Subcutaneous preadipocyte (primary cell): Measurements from ENCODE around the gene EXOC3. TPM values are rescaled to one million over a fixed set of nuclear protein-coding genes. Genes with fewer than 3 reads are reported as not detected.

Experiments
- total RNA-seq: library from RNA; depleted of rRNA; stranded (reverse); fragments of >200 nt; gene quantifications from 2 replicates; pipeline ENCODE4 v1.2.3, GENCODE V29; 2012

EXOC3 gene
- 31.6 and 32.3 TPM in 2 replicates for total RNA-seq

GRCh38 chr5:442335-443238, at the start of gene EXOC3:
Gene EXOC3, plus strand, starts transcription at chr5:443176. Its CDS starts 3,030 bp downstream, at chr5:446206.

Other genes starting within 250 kb of the EXOC3 start
- gene CCDC127, start 225.0 kb upstream of the EXOC3 start, total RNA-seq, result 4.0 and 4.1 TPM in 2 replicates
- gene SDHA, start 224.9 kb upstream of the EXOC3 start, total RNA-seq, result 107 and 124 TPM in 2 replicates
- 78.8 and 90.8 TPM in 2 replicates for gene PDCD6, start 171.5 kb upstream of the EXOC3 start, total RNA-seq
- gene AHRR, start 121.5 kb upstream of the EXOC3 start, total RNA-seq, result 21.3 and 26.4 TPM in 2 replicates
- gene SLC9A3, start 81.3 kb downstream of the EXOC3 start, total RNA-seq, result 0.98 and 1.1 TPM in 2 replicates
- 3.7 and 7.0 TPM in 2 replicates for gene CEP72, start 169.2 kb downstream of the EXOC3 start, total RNA-seq